Gastroesophageal sphincter (tissue), 4 donors: ENCODE results near the gene ONECUT2. TPM values are rescaled to one million over a fixed set of nuclear protein-coding genes. Genes with fewer than 3 reads are reported as not detected.

Experiments
- ATAC-seq: fragments of 150-250 bp; one replicate; pipeline ENCODE4 v1.9.1; 2016; ENCODE audit warnings: mild to moderate bottlenecking, moderate library complexity
- H3K27ac ChIP-seq, 4 donors: fragments of 200-600 bp; sonication (generic) in 3 of 4; 1 replicate in 3 of 4; 2 replicates in 1 of 4; pipeline ENCODE4 v1.5.1; 2016 to 2019
- H3K27me3 ChIP-seq: fragments of 200-600 bp; sonication (generic); one replicate; pipeline ENCODE4 v1.5.1; 2019
- H3K36me3 ChIP-seq, 2 donors: fragments of 200-600 bp; sonication (generic); one replicate each; pipeline ENCODE4 v1.5.1; 2019; ENCODE audit warnings: control low read depth in 1 of 2
- H3K4me1 ChIP-seq, 3 donors: fragments of 200-600 bp; sonication (generic); 1 replicate in 2 of 3; 2 replicates in 1 of 3; pipeline ENCODE4 v1.5.1; 2016 to 2019; ENCODE audit warnings: control low read depth in 2 of 3
- H3K4me3 ChIP-seq, 2 donors: fragments of 200-600 bp; sonication (generic); one replicate each; pipeline ENCODE4 v1.5.1; 2019; ENCODE audit warnings: mild to moderate bottlenecking in 1 of 2, moderate library complexity in 1 of 2
- H3K9me3 ChIP-seq, 3 donors: fragments of 200-600 bp; sonication (generic); one replicate each; pipeline ENCODE4 v1.5.1; 2017 to 2019; ENCODE audit warnings: control low read depth in 2 of 3
- CTCF ChIP-seq, 4 experiments: fragments of 200-600 bp in 2 of 4; fragments of 450-650 bp in 2 of 4; sonication (generic) in 1 of 4; IDR thresholded peaks; one replicate each; pipeline ENCODE4 v1.5.1; 2017 to 2019; ENCODE audit warnings: antibody characterized with exemption in 4 of 4, mild to moderate bottlenecking in 2 of 4, moderate library complexity in 2 of 4
- EP300 ChIP-seq: sonication (generic); formaldehyde crosslinking; IDR thresholded peaks from one replicate; pipeline ENCODE4 v1.6.1; 2017; ENCODE audit warnings: antibody characterized with exemption, mild to moderate bottlenecking
- POLR2A ChIP-seq, 2 donors: fragments of 450-650 bp; IDR thresholded peaks; one replicate each; pipeline ENCODE4 v1.6.1; 2017; ENCODE audit warnings: antibody characterized with exemption in 2 of 2, mild to moderate bottlenecking in 2 of 2, moderate library complexity in 1 of 2
- POLR2AphosphoS5 ChIP-seq: sonication (generic); formaldehyde crosslinking; IDR thresholded peaks from one replicate; pipeline ENCODE4 v1.6.1; 2017; ENCODE audit warnings: antibody characterized with exemption
- WGBS, 2 donors: methylation state at CpG; one replicate each; pipeline ENCODE4 v1.1.5; 2018; ENCODE audit warnings: low coverage in 1 of 2; 5-methylcytosine and 5-hydroxymethylcytosine counted together
- total RNA-seq, 4 donors: library from RNA; depleted of rRNA; stranded (reverse); fragments of >200 nt; gene quantifications; one replicate each; pipeline ENCODE4 v1.1.0, GENCODE V29; 2016

The ONECUT2 gene
- total RNA-seq, 4 donors from 2014 or later: under 0.01 to 0.23 (median 0.06) TPM

- Histone ChIP-seq H3K9me3 (no peaks in the 10 kb centered on the region), H3K36me3 (no peaks in the 10 kb centered on the region), H3K4me3 (no peak overlapping the region), H3K27ac (no peak overlapping the region), H3K4me1 (peaks cover 0 to 16% (median 8%) of the 10 kb centered on the region in 3 donors), H3K27me3 (no peaks in the 10 kb centered on the region)
- TF ChIP-seq POLR2AphosphoS5 (no peak), CTCF (IDR thresholded peaks at IDR 0.05) (no peak), EP300 (no peak), POLR2A (IDR thresholded peaks at IDR 0.05) (no peak)
- WGBS, 2 donors: 83% methylated on average over 1 of the region's 3 CpGs; no CpG with 5 or more reads in 1 of the 2 donors
- ATAC-seq: no peak
These were observed 34.7 kb downstream of the ONECUT2 start for GRCh38 chr18:57469884-57470283.

GRCh38 chr18:57475408-57475807, 40.2 kb downstream of the ONECUT2 start:
- no peaks in the 10 kb centered on the region for H3K27me3 ChIP-seq
- no peaks in the 10 kb centered on the region for H3K36me3 ChIP-seq
- 61% methylated on average over 3 of the region's 3 CpGs; no CpG with 5 or more reads in 1 of the 2 donors for WGBS, 2 donors
- H3K27ac ChIP-seq: no peak overlapping the region
- H3K4me3 ChIP-seq: no peak overlapping the region
- TF ChIP-seq EP300 (no peak), CTCF (IDR thresholded peaks at IDR 0.05) (no peak), POLR2AphosphoS5 (no peak), POLR2A (IDR thresholded peaks at IDR 0.05) (no peak)
- H3K9me3 ChIP-seq: no peaks in the 10 kb centered on the region
- H3K4me1 ChIP-seq: no peaks in the 10 kb centered on the region
- no peak for ATAC-seq

GRCh38 chr18:57475903-57476302, 40.7 kb downstream of the ONECUT2 start:
- Histone ChIP-seq H3K36me3 (no peaks in the 10 kb centered on the region), H3K27ac (no peak overlapping the region), H3K4me3 (no peak overlapping the region), H3K27me3 (no peaks in the 10 kb centered on the region), H3K9me3 (no peaks in the 10 kb centered on the region), H3K4me1 (no peaks in the 10 kb centered on the region)
- 13 to 50% methylated on average over 1 to 4 of the region's 4 CpGs for WGBS, 2 donors
- no peak for TF ChIP-seq POLR2A (IDR thresholded peaks at IDR 0.05)
- TF ChIP-seq EP300: no peak
- TF ChIP-seq POLR2AphosphoS5: no peak
- no peak for TF ChIP-seq CTCF (IDR thresholded peaks at IDR 0.05)
- no peak for ATAC-seq

GRCh38 chr18:57480733-57481132, 45.6 kb downstream of the ONECUT2 start:
- Histone ChIP-seq H3K27ac (no peak overlapping the region), H3K36me3 (no peaks in the 10 kb centered on the region), H3K4me3 (no peak overlapping the region), H3K9me3 (no peaks in the 10 kb centered on the region), H3K27me3 (no peaks in the 10 kb centered on the region), H3K4me1 (no peaks in the 10 kb centered on the region)
- no peak for ATAC-seq
- no peak for TF ChIP-seq EP300
- TF ChIP-seq POLR2AphosphoS5: no peak
- TF ChIP-seq CTCF (IDR thresholded peaks at IDR 0.05): no peak
- no peak for TF ChIP-seq POLR2A (IDR thresholded peaks at IDR 0.05)

GRCh38 chr18:57497372-57498294, 62.5 kb downstream of the ONECUT2 start:
- H3K9me3 ChIP-seq: no peaks in the 10 kb centered on the region
- 50 to 60% methylated on average over 7 of the region's 7 CpGs for WGBS, 2 donors
- TF ChIP-seq CTCF (IDR thresholded peaks at IDR 0.05) (no peak), POLR2A (IDR thresholded peaks at IDR 0.05) (no peak), EP300 (no peak)
- H3K4me3 ChIP-seq: no peak overlapping the region
- H3K27me3 ChIP-seq: no peaks in the 10 kb centered on the region
- ATAC-seq: peak; percentile 73
- H3K4me1 ChIP-seq: no peaks in the 10 kb centered on the region
- peak overlapping the region in 2 of 4 donors; percentile 24 to 35 for H3K27ac ChIP-seq
- no peaks in the 10 kb centered on the region for H3K36me3 ChIP-seq
